Stimulated activated CD8-positive, alpha-beta memory T cell treated with anti-CD3 and anti-CD28 coated beads, Interleukin-15, amount 100 ng/mL, for 48 hours (primary cell): ENCODE measurements around the gene PPP1R3E.
A peak's percentile ranks its signal among the peaks of the same experiment; 100 is the strongest.

Experiments
- DNase-seq, 2 donors: peaks; one replicate each; pipeline ENCODE4 v3.0.0-alpha.2; 2020; ENCODE audit warnings: low read depth in 2 of 2

PPP1R3E gene

DNA sequence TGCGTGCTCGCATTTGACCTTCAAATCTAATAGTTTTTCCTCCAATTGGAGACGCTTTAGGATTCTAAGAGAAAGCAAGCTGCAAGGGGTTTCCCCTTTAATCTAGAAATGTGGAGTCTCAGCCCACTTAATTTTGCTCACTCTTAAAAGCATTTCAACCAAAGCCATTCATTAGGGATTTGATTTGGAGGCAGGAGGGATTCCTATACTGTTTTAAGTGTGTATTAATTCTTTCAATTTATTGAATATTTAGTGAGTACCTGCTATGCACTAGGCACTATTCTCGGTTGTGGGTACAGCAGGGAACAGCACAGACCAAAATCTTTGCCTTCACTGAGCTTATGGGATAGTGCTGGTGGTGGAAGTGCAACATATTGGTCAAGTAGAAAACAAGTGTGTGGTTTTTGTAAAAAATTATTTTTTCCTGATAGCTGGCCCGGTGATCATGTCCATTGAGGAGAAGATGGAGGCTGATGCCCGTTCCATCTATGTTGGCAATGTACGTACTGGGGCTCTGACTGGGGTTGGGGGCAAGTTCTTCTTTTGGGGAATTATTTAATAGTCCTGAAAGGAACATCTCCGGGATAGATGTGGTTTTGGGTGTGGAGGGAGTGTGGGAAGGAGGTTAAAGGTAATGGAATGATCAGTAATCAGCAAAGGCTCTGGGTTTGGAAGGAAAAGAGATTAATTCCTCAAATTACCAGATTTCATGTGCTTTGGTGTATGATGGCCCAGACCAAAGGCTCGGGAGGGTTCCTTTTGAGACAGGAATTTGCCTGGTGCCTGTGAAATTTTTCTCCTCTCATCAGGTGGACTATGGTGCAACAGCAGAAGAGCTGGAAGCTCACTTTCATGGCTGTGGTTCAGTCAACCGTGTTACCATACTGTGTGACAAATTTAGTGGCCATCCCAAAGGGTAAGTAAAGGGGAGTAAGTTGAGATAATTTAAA, 20.2 kb upstream of the PPP1R3E start:
- no peak for DNase-seq

DNA sequence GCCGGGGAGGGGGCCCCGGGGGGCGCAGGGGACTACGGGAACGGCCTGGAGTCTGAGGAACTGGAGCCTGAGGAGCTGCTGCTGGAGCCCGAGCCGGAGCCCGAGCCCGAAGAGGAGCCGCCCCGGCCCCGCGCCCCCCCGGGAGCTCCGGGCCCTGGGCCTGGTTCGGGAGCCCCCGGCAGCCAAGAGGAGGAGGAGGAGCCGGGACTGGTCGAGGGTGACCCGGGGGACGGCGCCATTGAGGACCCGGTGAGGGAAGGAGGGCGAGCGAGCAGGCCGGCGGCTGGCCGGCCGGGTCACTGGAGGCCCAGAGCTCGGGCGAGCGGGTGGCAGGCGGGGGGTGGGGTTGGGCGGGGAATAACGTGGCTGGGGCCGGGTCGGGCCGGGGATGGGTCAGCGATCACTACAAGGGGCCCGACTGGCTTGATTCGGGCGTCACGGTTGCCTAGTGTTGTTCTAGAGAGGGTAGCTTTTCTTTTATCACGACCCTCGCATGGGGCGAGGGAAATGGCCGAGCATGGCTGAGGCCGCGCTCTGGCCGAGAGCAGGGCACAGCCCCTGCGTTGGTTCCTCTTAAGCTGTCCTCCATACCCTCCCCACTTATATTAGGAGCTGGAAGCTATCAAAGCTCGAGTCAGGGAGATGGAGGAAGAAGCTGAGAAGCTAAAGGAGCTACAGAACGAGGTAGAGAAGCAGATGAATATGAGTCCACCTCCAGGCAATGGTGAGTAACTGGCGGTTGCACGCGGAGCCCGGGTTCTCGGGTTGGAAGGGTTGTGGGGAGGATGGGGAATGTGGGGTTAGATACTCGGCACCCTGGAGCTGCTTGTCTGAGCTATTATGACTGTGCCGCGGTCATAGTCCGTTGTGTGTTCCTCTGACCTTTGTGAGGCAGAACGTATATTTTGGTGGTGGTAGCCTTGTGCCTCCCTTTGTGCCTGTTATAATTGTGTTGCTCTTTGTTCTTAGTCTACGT, 19.2 kb upstream of the PPP1R3E start:
- peak; percentile 45 to 64 for DNase-seq

DNA sequence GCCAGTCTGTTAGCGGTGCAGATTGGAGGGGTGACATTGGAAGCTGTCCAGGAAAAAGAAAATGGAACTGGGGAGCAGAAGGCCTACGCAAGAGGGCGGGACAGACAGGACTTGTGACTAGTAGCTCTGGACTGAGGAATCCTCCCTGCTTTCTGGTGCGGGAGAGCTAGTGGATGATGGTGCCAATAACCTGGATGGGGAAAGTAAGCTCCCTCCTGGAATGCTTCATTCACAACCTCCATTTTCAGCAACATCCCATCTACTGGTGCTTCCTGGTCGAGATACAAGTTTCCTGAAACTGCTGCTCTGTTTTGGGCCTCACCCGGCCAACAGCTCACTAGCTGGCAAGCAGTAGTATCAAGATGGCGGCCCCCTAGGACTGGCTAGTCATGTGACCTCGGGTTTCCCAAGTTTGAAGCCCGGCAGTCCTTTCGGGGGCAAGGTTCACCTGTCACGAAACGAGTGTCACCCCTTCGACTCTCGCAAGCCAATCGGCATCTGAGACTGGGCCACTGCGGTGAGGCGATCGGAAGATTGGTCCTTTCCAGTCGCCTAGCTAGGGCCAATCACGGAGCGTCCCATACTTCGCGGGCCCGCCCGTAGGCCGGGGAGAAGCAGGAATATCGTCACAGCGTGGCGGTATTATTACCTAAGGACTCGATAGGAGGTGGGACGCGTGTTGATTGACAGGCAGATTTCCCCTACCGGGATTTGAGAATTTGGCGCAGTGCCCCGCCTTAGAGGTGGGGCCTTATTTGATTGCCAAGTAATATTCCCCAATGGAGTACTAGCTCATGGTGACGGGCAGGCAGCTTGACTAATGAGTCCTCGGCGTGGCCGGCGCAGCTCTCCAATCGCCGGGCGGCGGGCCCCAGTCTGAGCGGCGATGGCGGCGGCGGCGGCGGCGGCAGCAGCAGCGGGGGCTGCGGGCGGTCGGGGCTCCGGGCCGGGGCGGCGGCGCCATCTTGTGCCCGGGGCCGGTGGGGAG, 18.2 kb upstream of the PPP1R3E start, which contains the start of gene PABPN1:
Gene PABPN1, plus strand, starts transcription at position 874 of the 988 bp plus-strand sequence. Its CDS starts 13 bp downstream, at position 887.
- DNase-seq: peak; percentile 95 to 97

DNA sequence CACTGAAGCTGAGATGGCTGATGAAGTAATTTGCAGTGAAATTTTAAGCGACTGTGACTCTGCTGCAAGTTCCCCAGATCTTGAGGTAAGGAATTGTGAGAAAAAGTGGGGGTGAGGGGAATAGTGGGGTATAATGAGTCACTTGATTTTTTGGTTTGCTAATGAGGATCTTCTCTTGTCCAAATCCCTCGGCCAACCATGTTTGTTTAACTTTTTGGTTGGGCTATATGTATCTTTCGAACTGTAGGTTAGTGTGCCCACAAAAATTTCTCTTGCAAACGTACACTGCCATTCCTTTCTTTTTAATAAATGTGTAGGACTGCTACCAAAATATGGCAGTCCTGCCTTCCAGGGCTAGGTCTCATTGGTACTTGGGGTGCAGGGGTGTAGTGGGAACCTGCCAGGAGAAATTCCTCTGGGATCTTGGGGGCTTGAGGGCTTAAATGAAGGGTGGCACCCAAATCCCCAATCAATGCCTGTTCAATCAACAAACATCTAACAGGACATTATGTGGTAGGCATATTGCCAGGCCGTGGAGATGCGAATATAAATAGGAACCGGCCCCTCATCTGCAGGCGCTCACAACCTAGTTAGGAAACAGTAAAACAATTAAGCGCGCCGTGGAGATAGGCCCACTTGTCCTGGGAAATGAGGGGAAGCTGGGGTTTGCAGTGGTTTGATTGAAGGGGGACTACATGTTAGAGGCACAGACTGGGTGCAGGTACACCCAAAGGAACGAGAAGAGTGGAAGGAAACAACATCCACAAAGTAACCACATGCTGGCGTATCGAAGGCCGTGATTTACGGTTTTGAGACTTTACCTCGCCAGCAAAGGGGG, 17.3 kb upstream of the PPP1R3E start:
- no peak for DNase-seq

DNA sequence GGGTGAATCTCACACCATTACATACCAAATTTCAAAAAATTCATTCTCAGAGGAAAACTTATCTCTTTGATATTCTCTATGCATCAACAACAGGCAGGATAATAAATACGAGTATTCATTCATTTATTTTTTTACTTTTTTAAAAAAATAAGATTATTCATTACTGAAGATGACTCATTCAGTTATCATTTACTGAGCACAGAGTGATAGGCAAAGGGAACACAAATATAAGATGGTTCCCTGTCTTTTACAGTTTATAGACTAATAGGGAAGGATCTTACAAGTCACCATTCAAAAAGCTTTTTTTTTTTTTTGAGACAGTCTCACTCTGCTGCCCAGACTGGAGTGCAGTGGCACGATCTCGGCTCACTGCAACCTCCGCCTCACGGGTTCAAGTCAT, 13.6 kb upstream of the PPP1R3E start:
- DNase-seq: no peak

DNA sequence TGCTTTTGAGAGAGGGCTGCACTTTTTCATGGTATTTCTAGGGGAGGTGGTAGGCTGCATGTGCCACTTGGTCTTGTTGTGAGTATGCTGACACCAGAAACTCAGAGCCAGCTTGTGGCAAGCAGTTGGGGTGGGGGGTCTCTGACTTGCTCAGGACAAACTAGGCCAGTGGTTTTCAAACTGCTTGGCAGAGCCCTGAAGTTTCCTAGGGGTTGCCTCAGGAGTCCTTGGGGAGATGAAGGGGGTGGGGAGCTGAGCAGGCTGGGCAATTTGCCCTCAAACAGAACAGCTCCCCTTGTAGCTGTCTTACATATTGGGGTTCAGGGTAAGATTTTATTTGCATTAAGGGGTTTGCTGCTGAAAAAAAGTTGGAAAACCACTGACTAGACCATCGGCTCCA, 7.9 kb upstream of the PPP1R3E start:
- no peak for DNase-seq

DNA sequence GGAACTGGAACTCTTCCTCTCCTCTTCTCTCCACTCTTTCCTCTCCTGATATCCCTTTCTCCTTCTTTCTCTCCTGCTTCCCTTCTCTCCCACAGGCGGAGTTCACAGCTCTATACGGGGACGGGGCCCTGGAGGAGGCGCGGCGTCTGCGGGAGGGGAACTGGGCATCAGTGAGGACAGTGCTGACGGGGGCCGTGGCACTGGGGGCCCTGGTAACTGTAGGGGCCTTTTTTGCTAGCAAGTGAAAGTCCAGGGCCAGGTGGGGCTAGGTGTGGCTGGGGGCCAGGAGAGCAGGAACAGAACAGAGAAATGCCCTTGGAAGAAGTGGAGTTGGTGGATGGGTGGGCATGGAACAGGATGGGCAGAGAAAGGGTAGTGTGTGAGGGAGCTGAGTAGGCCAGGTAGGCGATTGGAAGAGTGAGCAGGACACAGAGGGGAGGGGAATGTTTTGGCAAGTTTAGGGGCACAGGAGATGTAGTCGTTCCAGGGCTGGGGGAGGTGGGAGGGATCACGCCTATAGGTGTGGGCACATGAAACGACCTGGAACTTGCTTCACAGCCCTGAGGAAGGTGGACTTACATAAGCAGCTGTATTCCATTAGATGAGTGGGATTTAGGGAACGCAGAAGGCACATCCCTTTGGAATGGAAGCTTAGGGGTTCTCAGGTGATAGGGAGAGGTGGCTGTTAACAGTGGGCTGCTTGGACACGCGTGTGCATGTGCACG, 6.2 kb upstream of the PPP1R3E start:
- no peak for DNase-seq

DNA sequence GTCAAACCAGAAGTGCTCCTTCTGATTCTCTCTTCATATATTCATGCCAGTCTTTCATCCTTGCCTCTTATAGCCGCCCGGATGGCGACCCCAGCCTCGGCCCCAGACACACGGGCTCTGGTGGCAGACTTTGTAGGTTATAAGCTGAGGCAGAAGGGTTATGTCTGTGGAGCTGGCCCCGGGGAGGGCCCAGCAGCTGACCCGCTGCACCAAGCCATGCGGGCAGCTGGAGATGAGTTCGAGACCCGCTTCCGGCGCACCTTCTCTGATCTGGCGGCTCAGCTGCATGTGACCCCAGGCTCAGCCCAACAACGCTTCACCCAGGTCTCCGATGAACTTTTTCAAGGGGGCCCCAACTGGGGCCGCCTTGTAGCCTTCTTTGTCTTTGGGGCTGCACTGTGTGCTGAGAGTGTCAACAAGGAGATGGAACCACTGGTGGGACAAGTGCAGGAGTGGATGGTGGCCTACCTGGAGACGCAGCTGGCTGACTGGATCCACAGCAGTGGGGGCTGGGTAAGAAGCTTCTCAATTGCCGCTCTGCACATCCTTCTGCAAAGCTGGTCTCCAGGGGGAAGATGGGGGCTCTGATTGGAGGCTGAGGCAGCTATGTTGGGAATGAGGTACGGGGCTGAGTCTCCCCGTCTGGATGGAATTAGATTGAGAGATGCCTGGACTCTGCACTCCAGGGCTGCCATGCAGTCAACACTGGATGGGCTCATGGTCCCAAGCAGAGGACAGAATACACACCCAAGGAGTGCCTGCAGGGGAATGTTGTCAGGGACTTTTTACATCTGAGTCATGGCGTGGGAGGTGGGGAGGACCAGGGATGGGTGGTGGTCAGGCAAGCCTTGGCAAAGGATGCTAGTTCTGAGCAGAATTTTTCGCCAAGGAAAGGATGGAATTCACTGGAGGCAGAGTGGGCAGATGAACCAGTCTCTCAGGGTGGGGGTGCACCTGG, 5.3 kb upstream of the PPP1R3E start:
- no peak for DNase-seq

DNA sequence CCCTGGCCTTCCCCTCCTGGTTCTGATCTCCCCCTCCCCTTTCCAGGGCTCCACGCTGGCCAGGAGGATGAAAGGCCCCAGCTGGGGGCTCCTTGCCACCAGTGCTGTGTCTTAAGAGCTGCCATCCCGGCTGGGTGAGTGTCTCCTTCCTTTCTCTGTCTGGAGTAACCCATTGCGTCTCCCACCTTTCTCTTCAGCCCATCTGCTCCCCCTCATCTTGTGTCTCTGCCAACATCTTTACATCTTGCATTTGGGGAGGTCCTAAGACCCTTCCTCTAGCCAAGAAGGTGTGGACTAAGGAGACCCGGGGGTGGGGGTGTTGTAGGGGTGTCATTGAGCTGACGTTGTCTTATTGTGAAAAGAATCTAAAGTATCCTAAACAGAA, 4.5 kb upstream of the PPP1R3E start:
- DNase-seq: no peak

DNA sequence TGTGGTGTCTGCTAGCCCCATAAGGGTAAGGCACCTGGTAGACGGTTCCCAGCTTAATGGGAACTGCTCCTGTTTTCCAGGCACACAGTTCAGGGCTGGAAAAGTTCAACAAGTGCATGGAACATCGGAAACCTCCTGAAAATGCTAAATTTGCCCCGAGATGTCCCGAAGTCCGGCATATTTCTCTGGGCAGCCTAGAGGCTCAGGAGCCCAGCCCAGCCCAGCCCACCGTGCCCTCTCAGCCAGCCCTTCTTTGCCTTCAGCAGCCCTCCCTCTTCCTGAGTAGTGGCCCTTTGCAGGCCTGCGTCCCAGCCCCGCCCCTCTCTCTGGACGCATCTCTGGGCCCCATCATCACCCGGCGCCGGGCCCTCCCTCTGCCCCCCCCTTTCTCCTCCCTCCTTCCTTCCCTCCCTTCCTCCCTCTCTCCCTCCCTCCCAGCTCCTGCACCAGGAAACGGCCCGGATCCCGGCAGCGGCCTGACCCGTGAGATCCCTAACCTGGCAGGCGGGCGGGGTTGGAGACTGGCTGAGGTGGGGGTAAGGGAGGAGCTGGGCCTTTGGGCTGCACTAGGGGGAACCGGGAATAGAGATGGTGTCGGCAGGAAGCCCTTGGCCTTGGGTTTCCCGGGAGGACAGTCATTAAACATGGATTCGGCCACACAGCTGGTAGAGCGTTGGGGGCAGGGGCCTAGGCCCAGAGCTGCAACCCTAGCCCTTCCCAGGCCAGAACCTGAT, 3.9 kb upstream of the PPP1R3E start, which contains the start of gene BCL2L2:
Gene BCL2L2, plus strand, starts transcription at position 422 of the 734 bp plus-strand sequence. CDS start 935 bp downstream, outside the sequence.
- DNase-seq: no peak

DNA sequence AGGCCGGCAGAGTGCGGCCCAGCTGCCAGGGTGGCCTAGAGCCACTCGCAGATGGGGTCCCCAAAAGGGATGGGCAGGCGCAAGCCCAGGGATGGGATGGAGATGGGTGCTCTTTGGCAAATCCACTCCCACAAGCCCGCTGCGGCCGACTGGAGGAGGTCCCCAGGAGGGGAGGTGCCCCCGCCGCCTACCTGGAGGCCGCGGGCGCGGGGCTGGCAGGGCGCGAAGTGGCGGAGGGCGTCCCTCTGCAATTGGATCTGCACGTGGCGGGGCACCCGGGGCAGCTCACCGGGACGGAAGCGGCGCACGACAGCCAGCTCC, 730 bp downstream of the PPP1R3E start:
- no peak for DNase-seq

DNA sequence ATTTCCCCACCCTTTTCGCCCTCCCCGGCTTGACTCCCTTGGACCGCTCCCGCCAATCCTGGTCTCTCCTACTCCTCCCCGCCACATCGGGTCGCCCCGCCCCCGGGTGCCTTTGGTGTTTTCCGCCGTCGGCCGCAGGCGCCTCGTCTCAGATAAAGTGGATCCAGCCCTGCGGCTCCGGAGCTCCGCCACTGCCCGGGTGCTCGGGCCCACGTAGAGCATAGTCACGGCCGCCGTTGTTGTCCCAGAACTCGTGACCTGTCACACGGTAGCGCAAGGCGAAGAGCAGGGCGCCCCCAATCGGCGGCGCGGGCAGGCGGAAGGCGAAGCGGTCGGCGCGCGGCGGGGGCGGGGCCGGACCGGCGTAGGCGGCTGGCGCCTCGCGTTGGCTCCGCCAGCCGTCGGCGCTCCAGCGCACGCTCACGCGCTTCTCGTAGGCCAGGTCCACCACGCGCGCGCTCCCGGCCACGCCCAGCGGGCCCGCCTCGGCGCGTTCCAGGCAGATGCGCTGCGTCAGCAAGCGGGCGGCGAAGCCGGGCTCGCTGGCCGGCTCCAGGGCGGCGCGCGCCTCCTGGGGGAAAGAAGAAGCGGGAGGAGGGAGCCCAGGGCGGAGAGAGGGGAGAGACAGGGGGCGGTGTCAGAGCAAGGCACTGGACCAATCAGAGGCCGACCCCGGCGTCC, 1.2 kb downstream of the PPP1R3E start:
- DNase-seq: peak; percentile 99

DNA sequence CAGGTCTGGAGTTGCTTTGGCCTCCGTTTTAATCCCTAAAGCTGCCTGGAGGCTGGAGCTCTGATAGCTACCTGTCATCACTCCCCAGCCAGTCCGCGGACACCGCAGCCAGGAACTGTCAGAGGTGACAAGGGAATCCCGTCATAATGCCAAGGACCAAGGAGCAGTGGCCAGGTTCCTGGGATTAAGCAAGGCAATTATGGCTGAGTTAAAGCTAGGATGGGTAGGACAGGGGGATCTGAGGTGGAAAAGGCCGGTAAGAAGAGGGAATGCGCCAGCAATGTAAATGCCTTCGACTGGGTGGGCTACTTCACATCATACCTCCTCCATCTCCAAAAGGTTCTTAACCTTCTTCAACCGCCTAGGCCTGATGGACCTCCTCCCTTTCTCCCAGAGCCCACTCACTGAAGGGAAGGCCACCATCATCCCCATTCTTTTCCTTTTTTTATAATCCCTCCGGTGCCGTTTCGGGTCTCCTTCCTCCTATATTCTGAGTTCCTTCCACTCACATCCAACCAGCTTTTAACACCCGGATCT, 1.9 kb downstream of the PPP1R3E start:
- DNase-seq: no peak

DNA sequence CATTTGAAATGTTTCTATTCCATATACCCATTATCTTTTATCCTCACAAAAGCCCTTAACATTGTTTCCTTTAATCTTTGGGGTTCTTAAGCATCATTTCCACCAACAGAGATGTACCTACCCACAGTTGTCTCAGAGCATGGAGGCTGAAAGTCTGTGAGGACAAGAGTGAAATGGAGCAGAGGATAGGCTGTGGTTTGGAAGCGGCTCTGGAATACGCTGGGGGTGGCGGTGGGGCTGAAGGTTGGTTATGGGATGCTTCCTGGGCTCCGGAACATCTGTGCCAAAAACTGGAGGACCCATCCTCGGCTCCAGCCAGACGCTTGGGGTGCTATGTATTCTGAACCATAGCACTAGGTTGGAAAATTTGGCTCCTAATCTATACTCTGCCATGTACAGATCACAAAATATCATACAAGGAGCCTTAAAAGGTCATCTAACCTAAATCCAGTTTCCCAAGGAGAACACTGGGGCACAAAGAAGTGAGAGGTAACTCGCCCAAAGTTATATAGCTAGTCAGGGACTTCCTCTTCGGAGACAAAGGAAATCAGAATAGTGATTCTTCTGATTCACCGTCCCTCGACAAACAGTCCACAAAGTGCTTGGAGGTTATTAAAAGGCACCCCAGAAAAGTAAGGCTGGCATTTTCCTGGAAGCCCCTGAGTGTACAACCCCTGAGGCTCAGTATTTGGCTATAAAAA, 2.5 kb downstream of the PPP1R3E start:
- DNase-seq: no peak

DNA sequence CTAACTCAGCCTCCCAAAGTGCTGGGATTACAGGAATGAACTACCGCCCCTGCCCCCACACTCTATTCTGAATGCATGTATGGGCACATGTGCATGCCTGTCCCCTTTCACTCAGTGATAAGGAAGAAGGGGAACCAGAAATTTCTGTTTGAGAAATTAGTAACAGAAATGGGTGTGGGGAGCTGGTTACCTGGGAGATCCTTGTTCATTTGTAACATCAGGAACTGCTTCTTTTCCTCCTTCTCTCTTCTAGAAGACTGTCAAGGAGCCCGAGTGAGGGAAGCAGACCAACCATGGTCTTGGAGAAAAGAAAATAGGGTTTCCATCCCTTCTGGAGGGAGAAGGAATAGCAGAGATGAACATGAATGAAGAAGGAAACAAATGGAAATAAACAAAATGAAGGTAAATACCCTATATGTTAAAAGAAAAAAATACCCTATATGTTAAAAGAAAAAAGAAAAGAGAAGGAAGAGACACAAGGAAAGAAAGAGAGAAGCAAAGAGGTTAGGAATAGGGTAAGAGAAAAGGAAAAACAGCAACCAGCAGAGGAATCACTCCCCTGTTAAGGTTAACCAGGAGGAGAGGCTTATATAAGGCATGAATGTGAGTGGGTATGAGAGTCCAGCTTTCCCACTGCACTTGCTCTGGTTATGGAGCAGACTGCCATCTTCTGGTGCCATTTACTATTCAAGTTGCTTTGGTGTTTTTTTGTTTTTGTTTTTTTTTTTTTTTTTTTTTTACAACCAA, 3.3 kb downstream of the PPP1R3E start:
- no peak for DNase-seq
